22Rv1 (cell line): Measurements from ENCODE around the gene TTLL1.

Experiments used
- H3K27ac ChIP-seq: fragments of 450-650 bp; 2 replicates; pipeline ENCODE4 v1.5.1; 2017
- ZFX ChIP-seq: fragments of 450-650 bp; IDR thresholded peaks from 2 replicates; pipeline ENCODE4 v1.6.1; 2017; ENCODE audit warnings: antibody characterized with exemption, borderline replicate concordance
- TF ChIP-seq, protein P1 (sequence below): fragments of 450-650 bp; IDR thresholded peaks from 2 replicates; pipeline ENCODE4 v1.5.1; 2017; ENCODE audit warnings: mild to moderate bottlenecking

The TTLL1 gene

DNA sequence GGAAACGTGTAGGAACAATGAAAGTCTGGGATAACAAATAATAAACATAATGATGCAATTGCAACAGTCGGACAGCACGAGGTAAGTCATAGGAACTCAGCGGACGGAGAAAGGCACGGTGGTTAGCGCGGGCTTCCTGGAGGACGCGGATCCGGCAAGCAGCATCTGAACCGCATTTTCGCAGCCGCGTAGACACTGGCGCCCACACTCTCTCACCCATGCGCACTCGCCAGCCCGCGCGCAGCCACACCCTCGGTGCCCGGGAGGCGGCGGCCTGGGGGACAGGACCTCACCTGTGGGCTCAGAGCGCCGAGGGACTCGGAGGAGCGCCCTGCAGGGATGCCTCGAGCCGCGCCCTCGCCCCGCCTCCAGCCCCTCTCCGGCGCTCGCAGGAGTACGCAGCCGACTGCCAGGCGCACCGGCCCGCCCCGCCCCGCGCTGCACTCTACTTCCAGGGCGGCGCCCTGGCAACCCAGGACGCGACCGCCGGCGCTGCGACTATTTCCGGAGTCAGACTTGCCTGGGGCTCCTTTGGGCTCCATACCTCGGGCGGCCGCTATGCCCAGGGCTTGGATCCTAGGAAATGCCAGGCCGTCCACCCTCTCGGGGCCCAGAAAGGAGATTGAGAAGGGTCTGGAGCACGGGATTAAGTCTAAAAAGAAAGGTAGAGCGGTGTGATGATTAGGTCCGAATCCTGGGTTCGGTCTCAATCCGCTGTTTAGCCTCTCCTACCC, at the start of gene TTLL1:
TTLL1 (minus strand) TSS at position 408 of the 734 bp plus-strand sequence. CDS start 13,805 bp downstream, outside the sequence.
- peak within 1 kb of the TSS; percentile 78 for H3K27ac ChIP-seq

DNA sequence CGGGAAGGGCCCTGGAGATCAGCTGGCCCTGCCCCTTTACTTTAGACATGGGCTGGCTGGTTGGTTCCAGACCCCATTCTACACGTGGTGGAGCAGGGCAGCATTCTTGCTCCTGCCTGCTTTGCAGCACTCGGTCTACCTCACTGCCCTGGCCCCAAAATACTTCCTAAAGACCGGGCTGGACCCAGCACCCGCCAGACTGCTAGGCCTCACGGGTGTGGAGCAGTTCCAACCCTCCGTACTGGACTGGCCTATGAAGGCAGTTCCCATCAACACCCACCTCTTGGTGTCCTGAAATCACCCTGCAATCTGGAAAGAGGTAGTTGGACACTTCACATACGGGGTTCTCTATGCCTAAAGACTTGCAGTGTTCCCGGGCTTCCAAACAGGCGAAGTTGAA, 47.6 kb upstream of the TTLL1 start:
- TF ChIP-seq, protein P1, sequence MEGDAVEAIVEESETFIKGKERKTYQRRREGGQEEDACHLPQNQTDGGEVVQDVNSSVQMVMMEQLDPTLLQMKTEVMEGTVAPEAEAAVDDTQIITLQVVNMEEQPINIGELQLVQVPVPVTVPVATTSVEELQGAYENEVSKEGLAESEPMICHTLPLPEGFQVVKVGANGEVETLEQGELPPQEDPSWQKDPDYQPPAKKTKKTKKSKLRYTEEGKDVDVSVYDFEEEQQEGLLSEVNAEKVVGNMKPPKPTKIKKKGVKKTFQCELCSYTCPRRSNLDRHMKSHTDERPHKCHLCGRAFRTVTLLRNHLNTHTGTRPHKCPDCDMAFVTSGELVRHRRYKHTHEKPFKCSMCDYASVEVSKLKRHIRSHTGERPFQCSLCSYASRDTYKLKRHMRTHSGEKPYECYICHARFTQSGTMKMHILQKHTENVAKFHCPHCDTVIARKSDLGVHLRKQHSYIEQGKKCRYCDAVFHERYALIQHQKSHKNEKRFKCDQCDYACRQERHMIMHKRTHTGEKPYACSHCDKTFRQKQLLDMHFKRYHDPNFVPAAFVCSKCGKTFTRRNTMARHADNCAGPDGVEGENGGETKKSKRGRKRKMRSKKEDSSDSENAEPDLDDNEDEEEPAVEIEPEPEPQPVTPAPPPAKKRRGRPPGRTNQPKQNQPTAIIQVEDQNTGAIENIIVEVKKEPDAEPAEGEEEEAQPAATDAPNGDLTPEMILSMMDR = no peak
- no peak for TF ChIP-seq ZFX
- no peak overlapping the region for H3K27ac ChIP-seq

More for the DNA sequence above, at the start of gene TTLL1:
- no peak for TF ChIP-seq ZFX
- TF ChIP-seq, protein P1 = no peak

DNA sequence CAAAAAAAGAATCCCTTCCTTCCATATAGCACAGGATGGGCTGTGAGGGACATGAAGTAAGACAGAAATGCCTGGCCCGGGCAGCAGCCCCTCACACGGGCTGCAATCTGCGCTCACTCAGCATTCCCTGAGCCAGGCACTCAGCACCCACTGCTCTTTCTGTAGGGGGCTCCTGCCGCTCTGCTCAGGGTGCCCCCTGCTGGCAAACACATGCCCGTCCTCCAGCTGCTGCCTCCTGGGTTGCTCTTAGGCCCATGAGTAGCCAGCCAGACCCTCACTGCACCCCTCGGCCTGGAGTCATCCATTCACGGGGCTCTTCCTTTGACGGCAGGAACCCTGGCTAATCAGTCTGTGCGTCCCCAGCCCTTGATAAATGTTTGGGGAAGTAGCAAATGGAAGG, 47.1 kb upstream of the TTLL1 start:
- H3K27ac ChIP-seq = no peak overlapping the region
- TF ChIP-seq, protein P1 = peak; percentile 77
- no peak for TF ChIP-seq ZFX

DNA sequence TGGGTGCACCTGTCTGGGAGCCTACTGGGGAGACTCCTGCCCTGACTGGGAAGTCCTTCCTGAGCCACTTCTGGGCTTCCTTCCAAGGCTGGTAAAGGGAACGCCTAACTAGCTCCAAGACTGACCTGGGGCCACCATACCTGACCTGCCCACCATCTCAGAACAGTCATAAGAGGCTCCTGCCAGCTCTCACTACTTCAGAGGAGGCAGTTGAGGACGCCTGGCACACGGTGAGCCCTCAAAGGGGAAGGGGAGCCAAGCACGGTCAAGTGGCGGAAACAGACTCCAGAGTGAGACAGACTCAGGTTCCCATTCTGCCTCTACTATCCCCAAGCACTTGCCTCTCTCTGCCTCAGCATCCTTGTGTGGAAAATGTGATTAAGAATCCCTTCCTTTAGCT, 46.4 kb upstream of the TTLL1 start:
- TF ChIP-seq, protein P1 = no peak
- TF ChIP-seq ZFX = no peak
- no peak overlapping the region for H3K27ac ChIP-seq

DNA sequence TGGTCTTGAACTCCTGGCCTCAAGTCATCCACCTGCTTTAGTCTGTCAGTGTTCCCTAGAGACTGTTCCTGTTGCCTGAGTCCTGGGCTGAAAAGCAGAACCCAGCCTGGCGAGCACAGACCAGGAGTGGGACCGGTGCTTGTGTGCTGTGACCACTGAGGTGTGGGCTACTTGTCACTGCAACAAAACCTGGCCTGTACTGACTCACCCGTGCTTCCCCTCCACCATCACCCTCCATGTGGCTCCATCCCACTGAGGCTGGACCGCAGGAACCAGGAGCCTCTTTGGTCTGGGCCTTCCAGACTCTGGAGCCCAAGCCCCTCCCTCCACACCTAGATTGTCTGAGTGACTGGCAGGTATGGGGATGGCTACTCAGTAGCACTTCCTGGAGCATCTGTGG, 45.4 kb upstream of the TTLL1 start:
- no peak overlapping the region for H3K27ac ChIP-seq
- TF ChIP-seq, protein P1 = no peak

DNA sequence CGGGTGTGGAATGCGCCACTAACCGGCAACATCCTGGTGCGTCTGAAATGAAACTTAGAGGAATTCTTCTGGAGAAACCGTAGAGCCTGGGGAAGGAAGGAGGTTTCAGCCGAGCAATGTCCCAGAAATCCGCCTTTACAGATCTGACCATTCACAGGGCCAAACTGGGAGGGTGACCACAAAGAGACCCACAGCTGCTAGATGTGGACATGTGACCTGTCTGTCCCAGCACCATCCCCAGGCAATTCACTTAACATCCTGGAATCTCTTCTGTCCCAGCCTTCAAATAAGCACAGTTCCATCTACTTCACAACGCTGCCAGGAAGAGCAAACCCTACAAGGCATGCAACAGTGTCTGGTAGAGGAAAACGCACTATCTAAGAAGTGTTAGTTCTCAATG, 44.2 kb upstream of the TTLL1 start:
- TF ChIP-seq, protein P1 = no peak
- TF ChIP-seq ZFX = no peak
- no peak overlapping the region for H3K27ac ChIP-seq

DNA sequence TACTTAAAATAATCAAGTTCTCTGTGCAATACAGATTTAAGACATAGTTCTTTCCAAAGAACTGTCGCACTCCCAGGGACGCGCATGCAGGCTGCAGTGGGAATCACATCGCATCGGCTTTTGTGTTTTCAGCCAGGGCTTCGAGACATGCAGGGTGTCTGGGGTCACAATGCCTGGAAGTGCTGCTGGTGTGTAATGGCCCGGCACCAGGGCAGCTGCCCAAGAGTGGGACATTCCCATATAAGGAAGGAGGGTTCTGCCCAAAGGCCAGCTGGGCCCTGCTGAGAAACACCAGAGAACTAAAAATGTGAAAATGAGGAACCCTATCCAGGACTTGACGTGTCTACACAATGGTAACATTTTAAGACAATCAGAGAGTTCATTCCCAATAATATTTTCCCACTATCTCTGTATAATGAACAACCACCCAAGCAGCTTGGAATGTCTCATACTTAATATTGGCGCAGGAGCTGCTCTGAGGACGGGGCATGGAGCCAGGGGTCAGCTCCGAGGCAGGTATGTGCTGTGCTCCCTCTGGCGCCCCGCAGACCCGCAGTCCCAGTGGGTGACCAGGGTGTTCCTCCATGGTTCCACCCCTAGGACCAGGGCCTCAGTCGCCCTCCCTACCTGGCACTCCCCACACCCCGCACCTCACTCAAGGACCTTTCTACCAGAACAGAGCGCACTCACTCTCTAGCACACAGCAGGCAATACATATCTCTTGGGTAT, 42.7 kb upstream of the TTLL1 start:
- TF ChIP-seq ZFX = no peak
- TF ChIP-seq, protein P1 = no peak
- H3K27ac ChIP-seq = no peak overlapping the region
